Measurements from ENCODE around the gene PODXL2. TPM values are rescaled to one million over a fixed set of nuclear protein-coding genes. Genes with fewer than 3 reads are reported as not detected.
A peak's percentile ranks its signal among the peaks of the same experiment; 100 is the strongest.

PODXL2 gene
- total RNA-seq, 4 donors from 2014 or later, result 3.2 to 9.4 (median 8.0) TPM

DNA sequence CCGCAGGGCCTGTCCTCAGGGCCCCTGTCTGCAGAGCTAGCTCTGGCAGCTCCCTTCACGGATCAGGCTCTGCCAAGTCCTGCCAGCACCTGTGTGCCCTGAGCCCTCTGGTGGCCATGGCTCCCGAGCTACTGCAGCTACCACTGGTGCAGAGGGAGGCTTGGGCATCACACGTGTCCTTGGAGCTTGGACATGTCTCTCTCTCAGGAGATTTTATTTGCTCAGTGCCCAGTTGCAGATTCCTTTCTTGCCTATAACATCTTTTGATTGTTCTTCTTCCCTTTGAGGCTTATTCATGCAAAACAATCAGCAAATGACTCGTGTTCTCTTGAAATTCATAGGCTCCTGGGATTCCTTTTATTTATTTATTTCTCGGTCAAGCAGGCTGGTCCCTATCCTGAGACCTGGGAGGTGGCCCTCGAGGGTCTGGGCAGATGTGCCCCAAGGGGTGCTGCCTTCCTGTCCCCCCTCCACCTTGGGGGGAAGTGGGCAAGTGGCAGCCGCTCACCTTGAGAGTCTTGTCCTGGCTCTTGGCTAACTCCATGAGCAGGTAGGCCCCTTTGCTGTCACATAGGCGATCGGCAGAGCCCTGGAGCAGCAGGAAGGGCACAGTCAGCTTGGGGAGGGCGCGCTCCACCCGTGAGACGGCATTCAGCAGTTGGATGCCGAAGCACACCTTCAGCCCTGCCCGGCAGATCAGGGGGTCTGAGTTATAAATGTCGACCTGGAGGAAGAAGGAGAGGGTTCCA is 65.7 kb downstream of the PODXL2 start:
- H3K4me1 ChIP-seq, result peaks cover 14 to 37% of the 10 kb centered on the region in 2 donors
- no peaks in the 10 kb centered on the region for H3K9me3 ChIP-seq
- 75 to 81% methylated on average over 15 to 17 of the region's 17 CpGs for WGBS, 2 donors
- intact Hi-C loops (cut with DNase I), result no loop called here
- no peak overlapping the region for H3K4me3 ChIP-seq (replicated peaks in 1 of 3)
- H3K27me3 ChIP-seq, result no peaks in the 10 kb centered on the region
- no peaks in the 10 kb centered on the region for H3K36me3 ChIP-seq
- no peak overlapping the region for H3K27ac ChIP-seq
- no peak for TF ChIP-seq POLR2A (IDR thresholded peaks at IDR 0.05)
- TF ChIP-seq, protein P1, sequence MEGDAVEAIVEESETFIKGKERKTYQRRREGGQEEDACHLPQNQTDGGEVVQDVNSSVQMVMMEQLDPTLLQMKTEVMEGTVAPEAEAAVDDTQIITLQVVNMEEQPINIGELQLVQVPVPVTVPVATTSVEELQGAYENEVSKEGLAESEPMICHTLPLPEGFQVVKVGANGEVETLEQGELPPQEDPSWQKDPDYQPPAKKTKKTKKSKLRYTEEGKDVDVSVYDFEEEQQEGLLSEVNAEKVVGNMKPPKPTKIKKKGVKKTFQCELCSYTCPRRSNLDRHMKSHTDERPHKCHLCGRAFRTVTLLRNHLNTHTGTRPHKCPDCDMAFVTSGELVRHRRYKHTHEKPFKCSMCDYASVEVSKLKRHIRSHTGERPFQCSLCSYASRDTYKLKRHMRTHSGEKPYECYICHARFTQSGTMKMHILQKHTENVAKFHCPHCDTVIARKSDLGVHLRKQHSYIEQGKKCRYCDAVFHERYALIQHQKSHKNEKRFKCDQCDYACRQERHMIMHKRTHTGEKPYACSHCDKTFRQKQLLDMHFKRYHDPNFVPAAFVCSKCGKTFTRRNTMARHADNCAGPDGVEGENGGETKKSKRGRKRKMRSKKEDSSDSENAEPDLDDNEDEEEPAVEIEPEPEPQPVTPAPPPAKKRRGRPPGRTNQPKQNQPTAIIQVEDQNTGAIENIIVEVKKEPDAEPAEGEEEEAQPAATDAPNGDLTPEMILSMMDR (IDR thresholded peaks at IDR 0.05), result peak in 4 of 6 experiments; percentile 18 to 49 (median 32)
- peak; percentile 69 to 74 for DNase-seq

DNA sequence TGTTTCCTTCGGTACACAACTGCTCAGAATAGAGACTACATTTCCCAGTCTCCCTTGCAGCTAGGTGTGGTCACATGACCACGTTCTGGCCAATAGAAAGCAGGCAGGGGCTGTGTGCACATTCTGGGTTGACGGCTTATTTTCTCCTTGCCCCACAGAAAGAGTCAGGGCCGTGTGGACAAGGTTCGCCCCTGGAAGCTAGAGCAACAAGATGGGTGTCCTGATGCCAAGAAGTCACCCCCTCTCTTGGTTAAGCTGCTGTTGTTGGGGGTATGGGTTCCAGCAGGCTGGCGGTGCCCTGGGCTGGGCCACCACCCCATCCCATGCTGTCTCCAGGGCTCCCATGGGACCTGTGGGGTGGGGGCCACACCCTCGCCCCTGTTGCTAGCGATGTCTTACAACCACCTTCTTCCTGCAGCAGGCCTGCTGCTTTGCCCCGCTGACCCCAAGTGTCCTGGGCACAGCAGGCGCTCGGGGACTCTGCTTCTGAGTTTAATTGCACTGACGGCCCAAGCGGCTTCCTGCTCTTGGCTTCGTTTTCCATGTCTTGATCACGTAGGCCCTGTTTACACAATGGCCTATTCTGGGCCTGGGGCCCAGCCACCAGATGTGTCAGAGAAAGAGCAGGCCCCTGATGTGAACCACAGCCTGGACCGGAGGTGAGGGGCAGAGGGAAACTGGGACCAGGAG is 68.7 kb downstream of the PODXL2 start:
- Histone ChIP-seq H3K4me3 (replicated peaks in 1 of 3) (no peak overlapping the region), H3K27ac (peak overlapping the region; percentile 29 to 93 (median 87)), H3K9me3 (no peaks in the 10 kb centered on the region), H3K36me3 (no peaks in the 10 kb centered on the region), H3K27me3 (no peaks in the 10 kb centered on the region), H3K4me1 (peaks cover 15 to 44% of the 10 kb centered on the region in 2 donors)
- TF ChIP-seq, protein P1 (IDR thresholded peaks at IDR 0.05), result no peak
- no peak for TF ChIP-seq POLR2A (IDR thresholded peaks at IDR 0.05)
- peak; percentile 45 to 49 for DNase-seq
- WGBS, 2 donors, result 39 to 49% methylated on average over 9 to 12 of the region's 16 CpGs
- intact Hi-C loops (cut with DNase I), result no loop called here

DNA sequence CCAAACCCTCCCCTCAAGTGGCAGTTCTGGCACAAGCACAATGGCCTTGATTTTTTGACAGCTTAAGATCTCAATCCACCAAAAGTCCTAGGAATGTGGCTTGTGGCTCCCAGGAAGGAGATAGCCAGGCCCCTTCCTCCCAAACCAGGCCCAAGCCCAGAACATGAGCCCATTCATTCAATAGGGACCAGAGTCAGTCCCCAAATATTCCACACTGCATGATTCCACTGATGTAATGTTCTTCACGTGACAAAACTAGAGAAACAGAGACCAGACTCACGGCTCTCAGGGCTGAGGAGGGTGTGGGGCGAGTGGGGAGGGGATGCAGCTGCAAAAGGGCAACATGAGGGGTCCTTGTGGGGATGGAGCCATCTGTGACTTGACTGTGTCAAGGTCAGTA is 69.3 kb downstream of the PODXL2 start:
- no peak for DNase-seq
- no peaks in the 10 kb centered on the region for H3K36me3 ChIP-seq
- no peak overlapping the region for H3K4me3 ChIP-seq (replicated peaks in 1 of 3)
- H3K27me3 ChIP-seq, result no peaks in the 10 kb centered on the region
- no peaks in the 10 kb centered on the region for H3K9me3 ChIP-seq
- H3K27ac ChIP-seq, result peak overlapping the region; percentile 29 to 93 (median 87)
- TF ChIP-seq, protein P1 (IDR thresholded peaks at IDR 0.05), result no peak
- TF ChIP-seq POLR2A (IDR thresholded peaks at IDR 0.05), result no peak
- WGBS, 2 donors, result 86 to 90% methylated on average over 3 of the region's 3 CpGs
- intact Hi-C loops (cut with DNase I), result no loop called here
- peaks cover 15 to 44% of the 10 kb centered on the region in 2 donors for H3K4me1 ChIP-seq

DNA sequence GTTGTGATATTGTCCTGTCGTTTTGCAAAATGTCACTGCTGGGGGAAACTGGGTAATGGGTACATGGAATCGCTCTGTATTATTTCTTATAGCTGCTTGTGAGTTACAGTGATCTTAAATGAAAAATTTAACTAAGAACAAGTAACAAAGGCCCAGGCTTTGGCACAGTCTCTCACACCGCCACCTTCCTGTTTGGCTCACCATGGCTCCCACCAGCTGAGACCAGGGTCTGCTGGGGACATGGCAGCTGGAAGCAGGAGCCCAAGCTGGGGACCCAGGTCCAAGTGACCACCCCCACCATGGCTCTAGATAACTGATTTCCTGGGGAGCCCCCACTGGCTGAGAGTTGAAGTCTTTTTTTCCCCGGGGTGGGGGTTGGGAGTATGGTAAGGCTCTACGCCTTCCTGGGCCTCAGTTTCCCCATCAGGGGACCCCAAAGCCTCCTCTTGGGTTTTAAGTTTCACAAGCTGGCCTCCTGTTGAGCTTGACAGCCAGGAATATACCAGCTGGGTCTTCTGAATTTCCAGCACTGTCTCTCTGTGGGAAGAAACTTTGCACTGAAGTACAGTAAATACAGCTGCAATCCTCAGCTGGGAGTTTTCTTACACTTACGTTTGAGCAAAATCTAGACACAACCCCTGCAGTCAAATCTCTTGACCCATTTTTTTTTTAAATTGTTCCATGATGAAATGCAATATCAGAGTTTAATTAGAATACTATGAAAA is 69.9 kb downstream of the PODXL2 start:
- no peak overlapping the region for H3K4me3 ChIP-seq (replicated peaks in 1 of 3)

More for the DNA sequence above, 69.9 kb downstream of the PODXL2 start:
- Histone ChIP-seq H3K27me3 (no peaks in the 10 kb centered on the region), H3K27ac (peak overlapping the region; percentile 29 to 93 (median 87)), H3K36me3 (no peaks in the 10 kb centered on the region), H3K4me1 (peaks cover 15 to 44% of the 10 kb centered on the region in 2 donors), H3K9me3 (no peaks in the 10 kb centered on the region)
- DNase-seq, result no peak
- intact Hi-C loops (cut with DNase I), result no loop called here
- 85 to 89% methylated on average over 6 of the region's 6 CpGs for WGBS, 2 donors
- TF ChIP-seq, protein P1 (IDR thresholded peaks at IDR 0.05), result no peak
